ENCODE data around the gene NR6A1.

Gene NR6A1

DNA sequence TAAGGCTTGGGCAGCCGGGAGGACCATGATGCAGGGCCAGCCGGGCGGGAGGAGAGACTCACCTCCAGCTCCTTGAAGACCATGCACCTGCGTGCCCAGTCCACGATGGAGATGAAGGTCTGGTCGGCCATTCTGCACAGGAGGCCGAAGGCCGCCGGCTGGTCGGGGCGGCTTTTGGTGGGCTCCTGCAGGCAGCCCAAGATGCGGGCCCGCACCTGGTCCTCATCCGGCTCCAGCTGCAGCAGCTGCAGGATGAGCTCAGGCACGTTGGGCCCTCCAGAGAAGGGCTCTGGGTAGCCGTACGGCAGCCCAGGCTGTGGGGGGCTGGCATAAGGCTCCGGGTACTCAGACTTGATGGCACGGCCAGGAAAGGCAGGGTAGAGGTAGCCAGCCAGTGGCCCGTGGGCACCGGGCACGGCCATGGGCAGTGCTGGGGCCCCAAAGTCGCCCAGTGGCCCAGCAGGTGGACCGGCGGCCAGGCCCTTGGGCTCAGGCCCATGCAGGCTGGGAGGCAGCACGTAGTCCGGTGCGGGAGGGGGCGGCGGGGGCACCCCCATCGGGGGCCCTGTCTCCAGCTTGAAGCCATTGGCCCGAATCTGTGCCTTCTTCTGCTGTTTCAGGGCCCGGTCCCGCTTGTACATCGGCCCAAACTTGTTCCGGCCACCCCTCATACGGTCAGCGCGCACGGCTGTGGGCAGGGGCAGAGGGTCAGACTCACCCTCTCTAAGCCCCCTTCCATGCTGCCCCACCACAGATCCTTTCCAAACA lies 270.9 kb downstream of the NR6A1 start:
- FAIRE-seq: no peak

DNA sequence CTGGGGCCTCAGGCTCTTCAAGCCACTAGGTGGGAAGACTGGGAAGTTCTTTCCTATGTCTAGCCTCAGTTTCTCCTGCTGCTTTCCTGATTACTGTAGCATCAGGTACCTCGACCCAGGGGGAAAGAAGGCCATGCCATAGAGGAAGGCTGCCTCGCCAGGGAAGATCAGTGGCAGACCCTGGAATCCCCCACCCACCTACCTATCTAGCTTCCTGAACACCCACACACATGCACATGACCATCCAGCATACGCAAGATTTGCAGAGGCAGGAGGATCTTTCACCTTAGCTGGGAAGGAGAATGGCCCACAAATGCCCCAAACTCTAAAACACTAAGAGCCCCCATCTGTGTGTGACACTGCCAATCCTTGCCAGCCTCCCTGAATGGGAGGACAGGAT lies 271.9 kb downstream of the NR6A1 start:
- FAIRE-seq: no peak

- FAIRE-seq: no peak
These were observed 272.5 kb downstream of the NR6A1 start for GRCh38 chr9:124498499-124499146.

- no peak for FAIRE-seq
These were observed 273.1 kb downstream of the NR6A1 start for GRCh38 chr9:124498040-124498439.

DNA sequence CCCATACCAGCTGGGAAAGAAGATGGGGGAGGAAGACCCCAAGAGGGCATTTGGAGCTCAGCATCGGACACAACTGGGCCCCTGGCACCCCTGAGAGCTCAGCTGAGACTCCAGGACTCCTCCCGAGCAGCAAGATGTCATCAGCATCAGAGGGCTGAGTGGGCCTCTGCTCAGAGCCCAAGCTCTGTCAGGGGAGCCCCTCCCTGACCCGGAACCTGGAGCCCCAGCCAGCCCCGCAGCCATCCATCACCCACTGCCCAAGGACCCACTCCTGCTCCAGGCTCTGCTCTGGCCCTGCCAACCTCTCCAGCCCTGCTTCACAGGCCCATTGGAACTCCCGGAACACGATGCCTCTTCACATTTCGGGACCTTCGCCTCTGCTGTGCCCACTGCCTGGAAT lies 273.7 kb downstream of the NR6A1 start:
- FAIRE-seq: no peak

DNA sequence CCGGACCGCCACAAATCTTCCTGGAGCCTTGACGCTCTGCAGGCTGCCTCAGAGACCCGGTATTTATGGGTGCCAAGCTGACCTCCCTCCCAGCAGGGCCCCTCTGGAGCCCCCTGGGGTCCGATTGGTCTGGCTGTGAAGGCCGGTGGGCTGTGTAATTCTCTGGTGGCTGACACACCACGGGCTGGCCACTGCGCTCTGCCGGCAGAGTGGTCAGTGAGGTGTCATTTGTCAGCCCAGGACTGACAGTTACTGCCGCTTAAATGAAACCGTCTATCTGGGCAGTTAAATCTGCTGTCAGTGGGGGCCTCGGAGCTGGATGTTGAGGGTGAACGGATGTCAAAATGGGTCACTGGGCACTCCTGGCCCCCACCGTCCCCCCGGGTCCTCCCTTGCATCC lies 274.6 kb downstream of the NR6A1 start:
- FAIRE-seq: no peak

DNA sequence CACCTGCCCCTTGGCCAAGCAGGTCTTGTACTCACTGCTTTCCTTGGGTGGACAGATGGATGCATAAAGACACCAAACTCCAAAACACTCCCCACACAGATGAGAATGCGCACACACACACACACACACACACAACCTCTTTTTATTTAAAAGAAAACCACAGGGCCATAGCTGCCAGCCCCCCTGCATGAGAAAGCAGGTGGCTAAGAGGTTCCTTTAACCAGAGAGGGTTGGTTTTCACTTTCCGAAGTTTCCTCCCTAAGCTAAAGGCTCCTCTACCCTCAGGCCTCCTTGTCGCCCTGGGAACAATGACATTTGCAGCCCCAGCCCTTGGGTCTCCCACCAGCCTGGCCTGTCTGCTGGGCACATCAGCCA lies 275.0 kb downstream of the NR6A1 start:
- no peak for FAIRE-seq

DNA sequence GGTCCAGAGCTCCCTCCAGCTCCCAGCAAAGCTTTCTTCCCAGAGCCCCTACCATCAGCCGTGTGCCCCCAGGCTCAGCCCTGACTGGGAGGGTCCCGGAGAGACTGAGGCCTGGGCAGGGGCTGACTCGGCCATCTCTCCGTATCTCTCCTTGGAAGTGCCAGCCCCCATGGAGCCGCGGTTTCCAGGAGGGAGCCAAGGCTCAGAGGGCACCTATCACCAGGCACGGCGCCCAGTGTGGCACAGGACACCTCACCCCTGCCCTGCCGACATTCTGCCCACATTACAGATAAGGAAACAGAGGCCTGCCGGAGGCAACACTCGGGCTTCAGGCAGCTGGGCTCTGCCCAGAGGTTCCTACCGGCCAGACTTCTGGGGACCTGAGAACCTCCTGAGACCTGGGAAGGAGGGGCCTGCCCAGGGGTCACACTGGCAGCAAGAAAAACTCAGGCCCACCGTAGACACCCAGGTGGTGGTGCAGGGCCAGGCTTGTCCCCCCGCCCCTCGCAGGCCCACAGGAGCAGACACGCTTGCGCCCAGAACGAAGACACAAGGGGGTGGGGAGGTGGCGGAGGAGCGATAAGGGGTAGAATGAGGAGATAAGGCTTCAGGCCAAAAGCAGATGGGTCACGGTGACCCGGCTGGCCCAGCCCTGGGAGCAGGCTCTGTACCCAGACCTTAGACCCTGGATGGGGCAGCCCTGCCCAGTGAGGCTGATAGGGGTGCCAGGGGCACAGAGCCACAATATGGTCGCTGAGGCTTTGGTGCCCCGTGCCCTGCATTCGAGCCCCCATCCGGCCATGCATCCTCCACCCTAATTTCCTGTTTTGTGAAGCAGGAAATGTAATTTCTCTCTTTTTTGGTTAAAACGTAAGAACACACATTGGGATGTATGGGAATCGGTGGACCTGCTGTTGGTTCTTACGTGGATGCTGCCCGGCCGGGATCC lies 275.7 kb downstream of the NR6A1 start:
- FAIRE-seq: no peak

DNA sequence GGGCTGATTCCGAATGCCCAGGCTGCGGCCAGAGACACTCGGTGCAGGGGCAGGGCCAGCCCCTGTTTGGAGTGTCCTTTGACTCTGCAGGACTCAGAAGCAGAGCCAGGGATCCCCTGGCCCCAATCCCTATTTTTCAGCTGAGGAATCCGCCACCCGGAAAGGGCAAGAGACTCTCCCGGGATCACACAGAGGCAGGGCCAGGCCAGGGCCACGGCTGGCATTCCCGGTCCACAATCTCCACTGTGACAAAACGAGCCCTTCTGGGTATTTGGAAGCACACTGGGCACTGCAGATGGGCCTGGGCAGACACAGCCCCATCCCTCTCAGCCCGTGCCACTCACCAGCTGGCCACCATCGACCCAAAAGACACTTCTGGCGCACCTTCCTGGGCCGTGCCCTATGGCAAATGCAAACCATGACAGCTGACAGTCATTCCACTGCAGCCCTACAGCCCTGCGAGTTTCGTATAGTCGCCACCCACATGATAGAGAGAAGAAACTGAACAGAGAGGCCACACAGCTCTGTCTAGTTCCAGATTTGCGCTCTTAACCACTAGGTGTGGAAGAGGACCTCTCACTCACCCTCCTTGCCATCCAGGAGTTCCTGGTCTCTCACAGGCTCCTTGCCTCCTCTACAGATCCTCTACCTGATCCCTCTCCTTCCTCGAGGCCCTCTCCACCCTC lies 277.2 kb downstream of the NR6A1 start:
- FAIRE-seq: no peak

DNA sequence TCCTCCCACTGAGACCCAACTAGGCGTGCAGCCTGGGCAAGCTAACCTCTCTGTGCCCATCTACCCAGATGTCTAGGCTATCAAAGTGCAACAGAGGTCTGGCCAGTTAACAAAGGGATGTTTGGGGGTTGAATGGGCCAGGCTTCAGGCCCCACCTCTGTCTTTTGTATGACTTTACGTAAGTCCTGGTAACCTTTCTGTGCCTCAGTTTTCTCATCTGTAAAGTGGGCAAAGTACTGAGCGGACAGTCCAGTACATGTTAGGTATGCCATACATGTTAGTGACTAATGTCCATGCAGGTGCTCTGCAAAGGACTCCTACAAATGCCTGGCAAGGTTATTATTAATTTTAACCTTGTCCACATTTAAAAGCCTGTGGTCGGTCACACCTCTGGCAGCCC lies 277.9 kb downstream of the NR6A1 start:
- no peak for FAIRE-seq

- no peak for FAIRE-seq
These were observed 278.3 kb downstream of the NR6A1 start for GRCh38 chr9:124492818-124493217.

- FAIRE-seq: no peak
These were observed 279.8 kb downstream of the NR6A1 start for GRCh38 chr9:124491049-124491975.

DNA sequence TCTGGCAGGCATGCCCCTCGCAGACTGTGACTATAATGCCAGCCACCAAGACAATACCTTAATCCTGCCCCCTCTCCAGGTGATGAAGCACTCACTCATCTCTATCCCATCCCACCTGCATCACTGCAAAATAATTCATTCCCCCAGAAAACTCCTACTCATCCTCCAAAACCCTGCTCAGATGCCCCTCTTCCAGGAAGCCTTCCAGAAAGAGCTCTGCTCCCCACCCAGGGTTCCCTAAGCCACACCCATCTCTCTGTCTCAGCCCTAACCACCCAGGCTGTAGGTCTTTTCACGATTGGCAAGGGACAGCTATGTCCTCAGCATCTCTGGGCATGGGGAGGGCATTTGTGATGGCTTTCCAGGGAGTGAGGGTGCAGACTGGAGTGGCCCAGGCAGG lies 281.1 kb downstream of the NR6A1 start:
- no peak for FAIRE-seq

- no peak for FAIRE-seq
These were observed 281.9 kb downstream of the NR6A1 start for GRCh38 chr9:124489222-124489621.

- no peak for FAIRE-seq
These were observed 282.4 kb downstream of the NR6A1 start for GRCh38 chr9:124488641-124489210.

GRCh38 chr9:124487260-124488182 lies 283.6 kb downstream of the NR6A1 start:
- no peak for FAIRE-seq

DNA sequence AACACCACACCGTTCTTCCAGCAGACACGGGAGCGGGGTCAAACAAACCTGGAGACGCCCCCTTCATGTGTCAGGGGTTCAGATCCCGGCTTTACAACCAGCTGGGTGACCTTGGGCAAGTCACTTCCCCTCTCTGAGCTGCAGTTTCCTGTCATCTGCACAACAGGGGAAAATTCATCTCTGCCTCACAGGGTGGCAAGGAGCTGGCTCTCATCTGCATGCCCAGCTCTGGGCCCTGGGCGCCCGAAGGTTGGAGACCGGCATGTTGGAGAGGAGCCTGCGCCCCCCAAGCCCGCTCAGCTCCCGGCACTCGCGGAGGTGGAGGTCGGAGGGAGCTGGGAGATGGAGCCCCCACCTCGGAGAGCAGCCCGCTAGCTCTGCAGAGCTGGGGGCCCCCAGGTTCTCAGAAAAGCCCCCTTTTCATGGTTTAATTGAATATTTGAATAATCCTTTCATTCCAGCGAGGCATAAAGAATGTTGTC lies 284.3 kb downstream of the NR6A1 start:
- FAIRE-seq: no peak

DNA sequence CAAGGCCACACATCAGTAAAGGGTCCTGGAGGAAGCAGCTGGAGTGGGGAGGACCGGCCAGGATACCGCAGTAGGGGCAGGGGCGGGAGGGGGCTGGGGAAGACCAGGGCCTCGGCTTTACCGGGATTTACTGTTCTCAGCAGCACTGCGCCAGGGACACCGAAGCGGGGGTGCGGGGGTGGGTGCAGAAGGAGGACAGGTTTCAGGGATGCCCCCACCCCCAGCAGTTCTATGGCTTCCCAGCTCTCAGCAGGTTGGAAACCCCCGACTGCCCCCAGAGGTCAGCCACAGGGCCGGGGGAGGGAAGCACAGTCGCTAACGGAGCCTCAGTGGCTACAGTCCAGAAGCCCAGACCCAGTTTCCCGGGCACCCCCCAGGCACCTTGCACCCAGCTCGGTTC lies 285.2 kb downstream of the NR6A1 start:
- FAIRE-seq: no peak

DNA sequence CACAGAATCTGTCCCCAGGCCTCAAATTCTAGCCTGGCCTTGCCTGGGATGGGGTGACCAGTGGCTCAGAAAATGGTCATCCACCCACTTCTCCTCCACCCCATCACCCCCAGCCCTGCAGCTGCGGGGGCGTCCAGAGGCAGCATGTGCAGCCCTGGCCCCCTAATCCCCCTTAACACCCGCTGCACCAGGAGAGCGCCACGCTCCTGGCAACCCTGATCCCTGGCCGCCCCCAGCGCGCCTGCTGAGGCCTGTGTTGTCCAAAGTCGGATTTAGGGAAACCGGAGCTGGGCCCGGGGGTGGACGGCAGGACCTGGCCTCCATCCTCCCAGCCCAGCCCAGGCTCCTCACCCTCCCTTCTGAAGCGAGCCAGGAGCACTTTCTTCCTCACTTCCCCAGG lies 285.9 kb downstream of the NR6A1 start:
- no peak for FAIRE-seq

DNA sequence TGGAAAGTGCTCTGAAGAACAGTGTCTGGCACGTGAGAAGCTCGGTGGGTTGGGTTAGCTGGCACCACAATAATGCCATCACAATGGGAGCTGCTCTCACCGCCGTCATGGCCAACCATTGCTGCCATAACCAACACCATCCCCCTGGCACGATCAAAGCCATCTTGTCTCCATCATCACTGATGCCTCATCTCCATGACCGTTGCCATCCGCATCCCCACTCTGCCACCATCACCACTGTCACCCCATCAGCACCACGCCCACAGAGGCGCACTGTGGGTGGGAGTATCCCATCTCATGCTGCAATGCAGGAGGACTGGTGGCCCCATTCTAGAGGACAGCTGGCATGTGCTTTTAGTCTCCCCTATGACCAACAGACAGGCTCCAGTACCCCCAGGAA lies 287.6 kb downstream of the NR6A1 start:
- FAIRE-seq: no peak
